Measurements from ENCODE around the gene SAMD4A. TPM values are rescaled to one million over a fixed set of nuclear protein-coding genes. Genes with fewer than 3 reads are reported as not detected.

The SAMD4A gene
- total RNA-seq, 2 experiments from 2014 or later: 2.4 to 2.6 TPM

DNA sequence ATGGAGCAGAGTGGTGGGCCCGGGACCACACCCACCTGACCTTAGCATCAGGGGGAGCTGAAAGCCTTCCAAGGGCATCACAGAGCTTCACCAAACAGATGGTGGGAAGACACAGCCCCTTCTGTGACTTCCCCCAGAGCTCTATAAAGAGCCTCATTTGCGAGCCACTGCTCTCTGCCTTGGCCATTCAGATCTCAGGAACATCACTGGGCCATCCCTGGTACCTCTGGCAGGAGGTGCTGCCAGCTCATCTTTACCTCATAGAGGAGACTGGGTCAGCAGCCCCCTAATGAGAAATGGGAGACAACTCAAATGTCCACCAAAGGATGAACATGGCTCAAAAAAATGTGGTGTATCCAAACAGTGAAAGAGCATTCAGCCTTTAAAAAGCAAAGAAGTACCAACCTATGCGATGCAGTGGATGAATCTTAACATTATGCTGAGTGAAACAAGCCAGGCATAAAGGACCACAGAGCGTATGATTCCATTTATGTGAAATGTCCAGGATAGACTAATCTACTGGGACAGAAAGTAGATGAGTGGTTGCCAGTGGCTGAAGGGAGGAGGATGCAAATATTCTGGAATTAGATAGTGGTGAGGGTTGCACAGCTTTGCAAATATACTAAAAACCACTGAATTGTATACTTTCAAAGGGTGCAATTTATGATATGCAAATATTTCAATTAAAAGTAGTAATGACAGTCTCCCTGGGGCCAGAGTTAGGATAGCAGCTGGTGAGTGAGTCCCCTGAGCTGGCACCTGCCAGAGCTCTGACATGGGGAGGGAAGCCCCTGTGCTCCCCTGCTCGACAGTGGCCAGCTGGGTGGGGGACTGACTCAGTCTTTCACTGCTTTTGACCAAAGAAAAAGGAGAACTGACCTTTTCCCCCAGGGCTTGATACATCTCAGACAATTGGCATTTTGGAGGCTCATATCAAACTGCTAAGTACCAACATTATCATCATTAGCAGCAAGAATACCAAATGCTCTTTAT, 219.1 kb downstream of the SAMD4A start:
- H3K27me3 Mint-ChIP-seq: no peaks in the 10 kb centered on the region

DNA sequence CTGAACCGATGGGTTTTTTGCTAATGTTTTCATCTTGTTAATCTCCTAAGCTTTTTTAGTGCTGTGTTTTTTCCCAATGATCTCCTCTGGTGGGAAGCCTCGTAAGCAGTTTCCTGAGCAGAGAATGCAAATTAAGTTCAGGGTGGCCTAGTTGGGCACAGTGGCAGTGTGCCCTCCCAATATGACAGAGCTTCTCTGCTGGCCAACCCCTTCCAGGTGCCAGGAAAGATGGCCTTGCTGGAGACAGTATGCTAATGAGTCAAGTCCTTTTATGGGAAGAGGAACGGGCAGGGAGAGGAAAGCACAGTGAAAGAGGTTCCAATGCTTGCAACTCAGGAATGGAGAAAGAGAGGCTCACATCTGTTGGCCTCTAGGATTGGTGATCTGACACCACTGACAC, 219.9 kb downstream of the SAMD4A start:
- H3K27me3 Mint-ChIP-seq: no peaks in the 10 kb centered on the region
- ChIA-PET CTCF (interaction anchor here (3.2 kb wide), 1 partner anchor 13 kb away, joined by 11 read pairs; no protein-coding TSS in a partner anchor), POLR2A (no interaction called here)
- no peaks in the 10 kb centered on the region for H3K9me3 Mint-ChIP-seq
- DNase-seq: no peak
- no peak overlapping the region for H3K4me3 Mint-ChIP-seq
- intact Hi-C loops (cut with micrococcal nuclease): no loop called here
- no peak overlapping the region for H3K27ac Mint-ChIP-seq
- no peaks in the 10 kb centered on the region for H3K36me3 Mint-ChIP-seq
- no peaks in the 10 kb centered on the region for H3K4me1 Mint-ChIP-seq (ENCODE audit: low read depth)

More for the DNA sequence above, 219.1 kb downstream of the SAMD4A start:
- H3K4me1 Mint-ChIP-seq (ENCODE audit: low read depth): no peaks in the 10 kb centered on the region
- no peak for DNase-seq
- CTCF ChIA-PET: interaction anchor here (2.0 to 3.2 kb wide), 2 partner anchors 12 to 20 kb away, joined by 4 to 11 read pairs; no protein-coding TSS in a partner anchor
- no peak overlapping the region for H3K27ac Mint-ChIP-seq
- intact Hi-C loops (cut with micrococcal nuclease): no loop called here
- no peak overlapping the region for H3K4me3 Mint-ChIP-seq
- POLR2A ChIA-PET: no interaction called here
- H3K9me3 Mint-ChIP-seq: no peaks in the 10 kb centered on the region
- no peaks in the 10 kb centered on the region for H3K36me3 Mint-ChIP-seq

DNA sequence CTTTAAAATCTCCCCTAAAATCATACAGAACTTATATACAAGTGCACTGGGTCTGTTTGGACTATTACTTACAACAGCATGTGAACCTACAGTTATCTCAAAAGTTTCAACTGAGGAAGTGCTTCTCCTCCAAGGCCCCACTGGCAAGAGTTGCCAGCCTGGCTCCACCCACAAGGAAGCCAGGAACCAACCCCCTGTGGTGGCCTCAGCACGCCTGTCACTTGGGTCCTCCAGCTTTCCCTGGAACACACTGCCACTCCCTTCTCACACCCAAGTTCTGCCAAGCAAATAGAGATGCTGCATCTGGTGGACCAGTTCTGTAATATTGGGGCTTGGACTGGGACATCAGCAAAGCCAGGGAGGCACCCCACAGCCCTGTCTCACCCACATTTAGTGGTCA, 220.3 kb downstream of the SAMD4A start:
- Mint-ChIP-seq H3K27me3 (no peaks in the 10 kb centered on the region), H3K27ac (no peak overlapping the region), H3K9me3 (no peaks in the 10 kb centered on the region), H3K4me3 (no peak overlapping the region), H3K4me1 (ENCODE audit: low read depth) (no peaks in the 10 kb centered on the region), H3K36me3 (no peaks in the 10 kb centered on the region)
- DNase-seq: no peak
- intact Hi-C loops (cut with micrococcal nuclease): no loop called here
- ChIA-PET POLR2A (no interaction called here), CTCF (interaction anchor here (1.2 to 3.2 kb wide), 2 partner anchors 13 to 18 kb away, joined by 7 to 11 read pairs; no protein-coding TSS in a partner anchor)

DNA sequence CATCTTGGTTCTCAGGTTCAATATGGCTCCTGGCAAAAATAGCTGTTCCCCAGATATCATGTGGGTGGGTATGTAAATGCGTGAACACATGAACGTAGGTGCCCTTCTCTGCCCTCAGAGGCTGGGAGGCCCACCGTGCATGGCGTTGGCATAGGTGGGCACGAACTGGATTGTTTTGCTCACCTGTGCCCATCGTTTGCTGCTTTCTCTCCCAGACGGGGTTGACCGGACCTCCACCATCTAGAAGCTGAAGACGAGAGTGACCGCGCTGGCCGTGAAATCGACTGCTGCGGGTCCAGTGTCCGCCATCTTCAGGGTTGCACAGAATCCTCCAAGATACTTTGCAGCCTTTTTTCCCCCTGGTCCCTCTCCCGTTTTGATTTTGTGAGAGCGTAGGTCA, 221.8 kb downstream of the SAMD4A start:
- H3K9me3 Mint-ChIP-seq: no peaks in the 10 kb centered on the region
- H3K4me1 Mint-ChIP-seq (ENCODE audit: low read depth): no peaks in the 10 kb centered on the region
- DNase-seq: no peak
- no peaks in the 10 kb centered on the region for H3K36me3 Mint-ChIP-seq
- intact Hi-C loops (cut with micrococcal nuclease): no loop called here
- H3K4me3 Mint-ChIP-seq: no peak overlapping the region
- H3K27ac Mint-ChIP-seq: no peak overlapping the region
- H3K27me3 Mint-ChIP-seq: no peaks in the 10 kb centered on the region
- POLR2A ChIA-PET: no interaction called here
- CTCF ChIA-PET: no interaction called here

DNA sequence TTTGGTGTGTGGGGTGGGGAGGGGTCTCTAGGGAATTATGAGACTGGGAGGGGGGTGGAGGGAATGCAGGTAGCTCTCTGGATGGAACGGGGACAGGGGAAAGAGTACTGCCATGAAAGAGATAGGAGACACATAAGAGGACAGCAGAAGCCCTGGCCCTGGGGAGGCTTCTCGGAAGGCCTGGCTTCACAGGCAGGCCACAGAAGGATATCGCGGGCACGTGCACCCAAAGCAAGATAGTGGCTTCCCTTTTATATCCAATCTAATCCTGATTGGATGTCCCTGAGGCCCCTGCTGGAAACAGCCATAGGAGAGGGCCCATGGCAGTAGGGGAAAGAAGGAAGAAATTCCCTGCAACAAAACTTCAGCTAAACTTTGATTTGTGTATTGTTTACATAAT, 222.2 kb downstream of the SAMD4A start:
- intact Hi-C loops (cut with micrococcal nuclease): no loop called here
- Mint-ChIP-seq H3K27ac (no peak overlapping the region), H3K4me1 (ENCODE audit: low read depth) (no peaks in the 10 kb centered on the region), H3K27me3 (no peaks in the 10 kb centered on the region), H3K4me3 (no peak overlapping the region), H3K9me3 (no peaks in the 10 kb centered on the region), H3K36me3 (no peaks in the 10 kb centered on the region)
- CTCF ChIA-PET: no interaction called here
- no peak for DNase-seq
- POLR2A ChIA-PET: no interaction called here

DNA sequence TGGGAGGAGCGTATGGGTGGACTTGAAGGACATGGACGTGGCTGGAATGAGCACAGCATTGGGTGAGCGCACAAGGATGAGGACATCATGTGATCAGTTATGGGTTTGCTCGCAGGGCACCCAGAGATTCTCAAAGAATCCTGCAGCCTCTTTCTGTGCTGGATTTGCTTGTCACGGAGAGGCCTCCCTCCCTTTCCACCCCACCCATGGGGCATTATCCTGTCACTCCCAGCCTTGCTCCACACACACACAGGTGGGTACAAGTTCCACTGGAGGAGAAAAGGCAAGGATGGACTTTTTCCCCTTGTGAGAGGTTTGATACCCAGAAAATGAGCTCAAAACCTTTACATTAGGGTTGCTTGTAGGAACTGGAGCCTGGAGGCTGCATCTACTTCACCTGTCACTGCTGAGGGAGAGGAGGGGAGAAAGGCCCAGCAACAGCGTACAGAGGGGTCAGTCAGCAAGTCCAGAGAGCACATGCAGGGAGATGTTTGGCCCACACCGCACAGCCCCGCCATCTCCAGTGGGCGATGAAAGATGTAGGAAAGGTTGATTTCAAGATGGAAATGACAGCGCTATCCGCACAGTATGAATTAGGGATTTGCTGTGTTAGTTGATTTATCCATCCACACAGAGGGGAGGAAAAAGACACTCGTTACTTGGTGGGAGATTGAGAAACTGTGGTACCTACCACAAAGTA, 223.0 kb downstream of the SAMD4A start:
- Mint-ChIP-seq H3K9me3 (peaks cover 5% of the 10 kb centered on the region), H3K27me3 (no peaks in the 10 kb centered on the region), H3K4me3 (no peak overlapping the region), H3K36me3 (no peaks in the 10 kb centered on the region), H3K4me1 (ENCODE audit: low read depth) (no peaks in the 10 kb centered on the region), H3K27ac (no peak overlapping the region)
- DNase-seq: no peak
- intact Hi-C loops (cut with micrococcal nuclease): loop anchor here (5.0 kb wide), 1 partner anchor 228 kb away; no protein-coding TSS in a partner anchor
- POLR2A ChIA-PET: no interaction called here
- CTCF ChIA-PET: interaction anchor here (1.5 kb wide), 1 partner anchor 226 kb away, joined by 5 read pairs; no protein-coding TSS in a partner anchor

DNA sequence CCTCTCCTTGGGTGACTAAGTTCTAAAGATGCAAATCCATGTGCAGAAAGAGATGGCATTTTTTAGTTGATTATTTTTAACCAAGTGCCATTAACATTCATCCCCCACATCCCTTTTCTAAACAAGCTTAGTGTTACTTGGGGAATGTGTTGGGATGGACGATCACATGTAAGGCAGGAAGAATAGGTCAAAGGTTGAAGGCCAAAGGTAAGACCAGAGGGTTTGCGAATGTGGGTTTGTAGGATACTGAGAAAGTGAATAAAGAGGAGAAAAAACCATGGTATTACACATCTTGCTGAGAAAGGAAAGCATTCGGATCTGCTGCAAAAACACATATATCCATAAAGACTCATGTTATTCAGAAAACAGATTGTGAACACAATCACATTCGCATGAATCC, 224.1 kb downstream of the SAMD4A start:
- DNase-seq: no peak
- Mint-ChIP-seq H3K4me1 (ENCODE audit: low read depth) (no peaks in the 10 kb centered on the region), H3K36me3 (no peaks in the 10 kb centered on the region), H3K9me3 (peaks cover 12% of the 10 kb centered on the region), H3K27me3 (no peaks in the 10 kb centered on the region), H3K4me3 (no peak overlapping the region), H3K27ac (no peak overlapping the region)
- POLR2A ChIA-PET: interaction anchor here (0.7 kb wide), 1 partner anchor 13 kb away, joined by 3 read pairs; no protein-coding TSS in a partner anchor
- intact Hi-C loops (cut with micrococcal nuclease): loop anchor here (5.0 kb wide), 1 partner anchor 229 kb away; no protein-coding TSS in a partner anchor
- CTCF ChIA-PET: interaction anchor here (0.9 to 5.8 kb wide), 3 partner anchors 15 to 227 kb away, joined by 3 to 35 read pairs (median 5); no protein-coding TSS in a partner anchor

DNA sequence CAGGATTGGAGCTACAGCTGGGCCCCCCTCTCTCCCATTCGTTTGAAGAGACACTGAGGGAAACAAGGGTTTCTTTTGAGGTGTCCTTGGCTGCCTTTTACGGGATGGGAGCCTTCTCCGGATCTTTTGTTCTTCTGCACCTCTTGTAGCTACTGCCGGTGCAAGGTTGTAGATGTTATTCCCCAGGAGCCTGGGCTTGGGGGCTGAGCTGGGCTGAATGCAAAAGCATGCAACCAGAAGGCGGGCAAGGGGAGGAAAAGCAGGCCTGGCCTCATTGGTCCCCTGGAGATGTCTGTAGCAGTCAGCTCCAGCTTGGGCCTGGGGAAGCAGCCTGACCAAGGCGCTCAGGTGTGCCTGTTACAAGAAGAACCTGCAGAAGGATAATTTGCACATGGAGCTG, 225.4 kb downstream of the SAMD4A start:
- Mint-ChIP-seq H3K4me3 (no peak overlapping the region), H3K9me3 (peaks cover 12% of the 10 kb centered on the region), H3K27ac (no peak overlapping the region), H3K27me3 (no peaks in the 10 kb centered on the region), H3K4me1 (ENCODE audit: low read depth) (no peaks in the 10 kb centered on the region), H3K36me3 (no peaks in the 10 kb centered on the region)
- CTCF ChIA-PET: interaction anchor here (1.0 to 5.8 kb wide), 2 partner anchors 13 to 17 kb away, joined by 11 to 35 read pairs; no protein-coding TSS in a partner anchor
- no peak for DNase-seq
- POLR2A ChIA-PET: no interaction called here
- intact Hi-C loops (cut with micrococcal nuclease): loop anchor here (5.0 kb wide), 1 partner anchor 230 kb away; no protein-coding TSS in a partner anchor

DNA sequence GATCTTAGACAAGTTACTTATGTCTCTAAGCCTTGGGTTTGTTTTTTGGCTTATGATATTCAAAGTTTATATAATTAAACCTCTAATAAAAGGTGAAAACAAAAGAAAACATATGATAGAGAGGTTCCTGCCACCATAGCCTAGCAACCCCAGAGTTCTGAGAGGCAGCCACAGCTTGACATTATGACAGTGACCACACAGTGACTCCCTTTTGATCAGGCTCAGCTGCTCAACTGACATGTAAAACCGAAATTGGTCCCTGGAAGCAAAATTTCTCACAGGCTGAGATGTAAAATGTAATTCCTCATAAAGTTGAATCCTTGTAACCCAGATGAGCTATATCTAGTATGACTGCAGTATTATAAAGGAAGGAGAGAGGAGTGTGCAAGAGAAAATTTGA, 227.2 kb downstream of the SAMD4A start:
- no peaks in the 10 kb centered on the region for H3K36me3 Mint-ChIP-seq
- POLR2A ChIA-PET: no interaction called here
- no peaks in the 10 kb centered on the region for H3K4me1 Mint-ChIP-seq (ENCODE audit: low read depth)
- intact Hi-C loops (cut with micrococcal nuclease): loop anchor here (5.0 kb wide), 1 partner anchor 232 kb away; no protein-coding TSS in a partner anchor
- H3K4me3 Mint-ChIP-seq: no peak overlapping the region
- H3K9me3 Mint-ChIP-seq: peaks cover 12% of the 10 kb centered on the region
- no peak for DNase-seq
- H3K27me3 Mint-ChIP-seq: no peaks in the 10 kb centered on the region
- no peak overlapping the region for H3K27ac Mint-ChIP-seq
- CTCF ChIA-PET: interaction anchor here (2.1 to 5.8 kb wide), 2 partner anchors 11 to 19 kb away, joined by 26 to 35 read pairs; no protein-coding TSS in a partner anchor

DNA sequence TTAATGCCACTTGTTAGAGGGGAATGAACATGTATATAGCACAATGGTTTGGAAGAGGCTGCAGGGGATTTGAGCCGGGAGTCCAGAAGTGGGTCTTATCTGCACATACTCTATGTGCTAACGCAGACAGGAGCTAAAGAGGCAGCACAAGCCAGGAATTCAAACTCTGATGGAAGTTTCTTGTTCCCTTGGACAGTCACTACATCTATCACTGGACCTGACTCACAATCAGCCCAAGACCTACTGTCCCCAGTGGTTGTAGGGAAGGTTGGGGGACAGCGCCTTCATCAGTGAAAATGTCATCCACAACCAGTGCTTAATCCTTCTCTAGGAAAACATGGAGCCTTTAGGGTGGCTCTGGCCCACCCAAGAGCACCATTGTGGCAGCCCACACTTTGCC, 227.9 kb downstream of the SAMD4A start:
- peaks cover 12% of the 10 kb centered on the region for H3K9me3 Mint-ChIP-seq
- peaks cover under 1% of the 10 kb centered on the region for H3K27me3 Mint-ChIP-seq
- no peak overlapping the region for H3K27ac Mint-ChIP-seq
- no peaks in the 10 kb centered on the region for H3K4me1 Mint-ChIP-seq (ENCODE audit: low read depth)
- H3K4me3 Mint-ChIP-seq: no peak overlapping the region
- intact Hi-C loops (cut with micrococcal nuclease): loop anchor here (5.0 kb wide), 1 partner anchor 232 kb away; no protein-coding TSS in a partner anchor
- CTCF ChIA-PET: interaction anchor here (2.1 to 5.8 kb wide), 2 partner anchors 11 to 20 kb away, joined by 26 to 35 read pairs; no protein-coding TSS in a partner anchor
- no peak for DNase-seq
- POLR2A ChIA-PET: no interaction called here
- H3K36me3 Mint-ChIP-seq: no peaks in the 10 kb centered on the region

DNA sequence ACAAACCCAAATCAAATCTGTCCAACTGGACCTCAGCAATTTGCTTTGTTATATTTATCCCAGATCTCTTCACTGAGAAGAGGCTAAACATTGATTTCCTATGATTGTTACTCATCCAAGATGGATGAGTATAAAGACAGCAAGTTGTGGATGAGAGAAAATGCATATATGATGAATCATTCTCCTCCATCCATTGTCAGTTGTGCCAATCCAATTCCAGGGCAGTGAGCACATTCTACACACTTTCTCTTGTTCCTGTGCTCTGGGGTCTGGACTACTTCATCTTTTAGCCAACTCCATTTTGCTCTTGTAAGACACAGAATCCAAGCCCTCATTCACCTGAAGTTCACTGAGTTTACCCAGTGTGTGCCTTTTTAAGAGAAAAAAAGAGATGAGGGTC, 230.0 kb downstream of the SAMD4A start:
- Mint-ChIP-seq H3K9me3 (peaks cover 12% of the 10 kb centered on the region), H3K36me3 (no peaks in the 10 kb centered on the region), H3K4me1 (ENCODE audit: low read depth) (no peaks in the 10 kb centered on the region), H3K27me3 (peaks cover 5% of the 10 kb centered on the region), H3K27ac (no peak overlapping the region), H3K4me3 (no peak overlapping the region)
- ChIA-PET POLR2A (no interaction called here), CTCF (no interaction called here)
- intact Hi-C loops (cut with micrococcal nuclease): no loop called here
- DNase-seq: no peak

DNA sequence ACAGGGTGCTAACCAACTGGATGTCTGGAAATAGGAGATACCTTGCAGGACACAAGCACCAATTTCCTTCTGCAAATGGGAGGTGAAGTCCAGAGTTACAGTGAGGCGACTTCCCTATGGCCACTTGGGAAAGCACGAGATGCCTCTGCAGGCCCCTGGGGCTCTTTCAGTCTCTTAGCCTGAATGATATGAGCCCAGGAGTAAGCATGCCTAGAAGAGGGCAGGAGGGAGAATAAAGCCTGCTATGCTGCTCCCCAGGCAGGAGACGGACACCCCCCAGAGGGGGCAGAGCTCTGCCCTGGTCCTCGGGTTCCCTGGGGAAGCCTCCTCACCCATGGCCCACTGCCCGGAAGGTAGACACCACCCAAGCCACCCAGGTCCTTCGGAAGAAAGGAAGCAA, 230.6 kb downstream of the SAMD4A start:
- intact Hi-C loops (cut with micrococcal nuclease): no loop called here
- POLR2A ChIA-PET: no interaction called here
- DNase-seq: no peak
- Mint-ChIP-seq H3K9me3 (peaks cover 12% of the 10 kb centered on the region), H3K36me3 (no peaks in the 10 kb centered on the region), H3K27ac (no peak overlapping the region), H3K27me3 (peaks cover 5% of the 10 kb centered on the region), H3K4me3 (no peak overlapping the region), H3K4me1 (ENCODE audit: low read depth) (no peaks in the 10 kb centered on the region)
- CTCF ChIA-PET: no interaction called here
